Amygdala (tissue), 56 donors: ENCODE measurements around the gene PVALB.
"Not testable (repeated sequence)": the region's sequence is repeated elsewhere in the genome, so short reads cannot be mapped to it uniquely, and the experiment has no call there.

Experiments used
- DNase-seq, 56 donors: peaks; one replicate each; lab custom pipeline; 2025; lab: John Stamatoyannopoulos, UW

PVALB gene

DNA sequence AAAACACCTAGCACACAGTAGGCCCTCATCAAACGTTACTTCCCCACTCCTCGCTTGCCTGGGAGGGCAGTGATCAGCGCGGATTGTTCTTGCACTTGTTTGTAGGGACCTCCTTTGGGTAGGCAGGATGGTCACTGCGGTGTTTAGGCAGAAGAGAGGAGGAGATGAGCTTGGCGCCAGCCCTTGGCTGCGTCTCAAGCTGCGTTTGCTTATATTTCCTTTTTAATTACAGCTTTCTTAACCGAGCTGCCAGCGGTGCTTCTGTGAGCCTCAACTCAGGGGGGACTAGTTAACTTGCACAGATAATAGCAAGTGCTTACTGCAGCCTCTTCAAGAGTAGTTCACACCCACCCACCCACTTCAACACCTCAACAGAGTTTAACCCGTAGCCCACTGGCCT is 56.0 kb downstream of the PVALB start:
- no peak for DNase-seq

- no peak for DNase-seq
Observed at GRCh38 chr22:36759481-36760159, 57.2 kb downstream of the PVALB start.

GRCh38 chr22:36758792-36759271 is 58.0 kb downstream of the PVALB start:
- no peak for DNase-seq

DNA sequence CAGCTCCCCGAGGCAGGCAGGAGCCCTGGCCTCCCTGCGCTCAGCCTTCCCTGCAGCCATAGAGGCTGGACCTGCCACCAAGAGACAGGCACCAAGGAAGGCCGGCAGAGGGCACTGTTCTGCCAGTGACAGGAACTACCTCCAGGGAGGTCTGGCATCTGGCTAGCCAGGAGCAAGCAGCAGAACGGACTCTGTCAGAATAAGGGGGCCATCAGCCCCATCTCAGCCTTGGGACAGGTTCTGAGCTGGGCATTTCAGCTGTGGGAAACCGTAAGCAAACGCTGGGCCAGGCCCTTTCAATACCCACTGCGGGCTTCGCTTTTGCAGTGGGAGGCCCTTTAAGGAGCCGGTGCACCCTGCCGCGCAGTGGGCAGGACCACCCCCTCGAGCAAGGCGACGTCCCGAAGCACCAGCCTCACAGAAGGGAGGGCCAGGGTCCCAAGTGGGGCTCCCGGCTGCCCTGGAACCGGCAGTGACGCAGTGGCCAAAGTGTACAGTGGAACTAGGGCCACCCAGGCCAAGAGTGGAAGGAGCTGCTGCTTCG is 59.1 kb downstream of the PVALB start:
- peak in 51 of 56 donors; percentile 6 to 82 (median 46) for DNase-seq

DNA sequence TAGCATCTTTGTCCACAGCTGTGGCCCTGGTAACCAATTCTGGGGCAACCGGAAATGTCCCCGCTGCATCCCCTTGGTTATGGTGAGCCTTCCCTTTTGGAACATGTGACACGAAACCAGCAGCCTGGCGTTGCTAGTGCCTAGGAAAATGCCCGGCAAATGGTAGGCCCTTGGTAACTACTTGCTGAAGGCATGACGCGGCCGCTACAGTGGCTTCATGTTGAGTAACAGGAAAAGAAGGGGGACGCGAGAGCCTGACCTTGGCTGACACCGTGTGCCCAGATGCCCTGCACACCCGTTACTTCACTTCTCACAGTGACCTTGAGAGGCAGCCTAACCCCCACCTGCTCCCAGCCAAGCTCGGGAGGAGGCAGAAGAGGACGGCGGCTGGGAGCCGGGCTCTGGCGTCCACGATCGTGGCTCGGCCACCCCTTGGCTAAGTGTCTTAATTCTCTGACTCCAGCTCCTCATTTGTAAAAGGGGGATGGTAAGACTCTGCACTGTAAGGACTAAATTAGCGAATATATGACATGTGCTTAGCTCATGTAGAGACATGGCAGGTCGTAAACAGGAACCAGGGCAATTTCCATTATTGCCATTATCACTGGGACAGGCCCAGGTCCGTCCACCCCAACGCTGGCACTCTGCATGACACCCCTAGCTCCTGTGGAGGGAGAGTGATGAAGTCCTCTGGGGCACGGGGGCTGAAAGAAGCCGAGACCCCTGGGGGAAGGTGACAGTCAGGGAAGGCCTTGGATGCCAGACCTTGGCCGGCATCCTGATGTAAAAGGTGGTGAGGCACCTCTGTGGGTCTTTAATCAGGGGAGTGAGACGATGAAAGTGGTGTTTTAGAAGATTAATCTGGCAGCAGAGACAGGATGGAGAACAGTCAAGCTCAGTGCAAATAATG is 59.8 kb downstream of the PVALB start:
- DNase-seq: no peak

DNA sequence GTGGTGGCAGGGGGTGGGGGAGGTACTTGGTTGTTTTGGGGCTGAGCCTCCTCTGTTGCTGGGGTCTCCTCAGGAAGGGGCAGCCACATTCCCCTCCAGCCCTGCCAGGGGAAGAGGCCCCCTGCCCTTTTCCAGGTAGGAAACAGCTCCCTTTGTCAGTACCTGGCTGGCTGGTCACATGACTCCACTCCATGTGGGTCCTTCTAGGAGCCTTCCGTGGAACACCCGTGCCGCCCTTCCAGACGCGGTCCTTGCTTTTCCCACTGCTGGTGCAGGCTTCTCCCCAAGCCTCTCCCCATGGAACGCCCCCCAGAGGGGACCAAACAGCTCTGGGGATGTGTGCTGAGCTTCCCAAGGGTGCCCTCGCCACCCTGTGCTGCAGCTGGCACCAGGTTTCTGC is 60.8 kb downstream of the PVALB start:
- no peak for DNase-seq

DNA sequence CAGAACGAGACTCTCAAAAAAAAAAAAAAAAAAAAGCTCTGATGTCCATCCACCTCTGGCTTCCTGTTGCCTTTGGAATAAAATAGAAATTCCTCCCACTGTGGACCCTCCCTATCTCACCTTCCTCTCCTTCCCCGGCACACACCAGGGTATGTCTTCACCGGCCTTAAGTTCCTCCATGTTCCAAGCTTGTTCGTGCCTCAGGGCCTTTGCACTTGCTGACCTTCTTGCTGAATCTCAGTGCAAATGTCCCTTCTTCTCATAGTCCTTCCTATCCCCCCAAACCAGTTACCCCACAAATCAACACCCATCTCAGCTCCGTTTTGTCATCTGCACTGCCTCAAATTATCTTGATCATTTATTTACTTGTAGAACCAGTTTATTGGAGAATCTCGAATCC is 61.5 kb downstream of the PVALB start:
- DNase-seq: no peak

DNA sequence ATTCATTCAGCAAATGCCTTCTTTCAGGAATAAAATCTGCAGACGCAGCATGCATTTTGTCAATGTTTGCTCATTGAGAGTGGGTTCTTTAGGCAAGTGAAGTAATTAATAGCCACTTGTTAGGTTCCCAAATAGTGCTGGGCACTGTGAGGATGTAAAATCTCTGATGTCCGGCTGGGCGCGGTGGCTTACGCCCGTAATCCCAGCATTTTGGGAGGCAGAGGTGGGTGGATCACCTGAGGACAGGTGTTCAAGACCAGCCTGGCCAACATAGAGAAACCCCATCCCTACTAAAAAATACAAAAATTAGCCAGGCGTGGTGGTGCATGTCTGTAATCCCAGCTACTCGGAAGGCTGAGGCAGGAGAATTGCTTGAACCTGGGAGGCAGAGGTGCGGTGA is 62.0 kb downstream of the PVALB start:
- DNase-seq: not testable (repeated sequence)

DNA sequence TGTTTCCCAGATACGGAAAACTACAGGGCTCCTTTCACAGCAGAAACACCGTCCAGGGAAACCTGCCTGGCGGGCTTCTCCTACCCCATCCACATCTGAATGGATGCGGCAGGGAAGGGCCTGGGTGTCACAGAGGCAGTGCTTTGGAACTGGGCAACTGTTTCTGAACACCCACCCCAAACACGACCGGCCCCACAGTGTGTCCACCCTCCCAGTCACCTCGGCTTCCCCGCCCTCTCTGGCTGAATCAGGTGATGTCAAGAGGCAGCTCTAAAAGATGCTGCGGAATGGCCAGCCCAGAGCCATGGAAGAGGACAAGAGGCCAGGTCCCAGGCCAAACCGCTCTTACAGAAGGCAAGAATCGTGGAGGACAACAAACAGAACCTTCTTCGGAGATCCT is 62.9 kb downstream of the PVALB start:
- no peak for DNase-seq

DNA sequence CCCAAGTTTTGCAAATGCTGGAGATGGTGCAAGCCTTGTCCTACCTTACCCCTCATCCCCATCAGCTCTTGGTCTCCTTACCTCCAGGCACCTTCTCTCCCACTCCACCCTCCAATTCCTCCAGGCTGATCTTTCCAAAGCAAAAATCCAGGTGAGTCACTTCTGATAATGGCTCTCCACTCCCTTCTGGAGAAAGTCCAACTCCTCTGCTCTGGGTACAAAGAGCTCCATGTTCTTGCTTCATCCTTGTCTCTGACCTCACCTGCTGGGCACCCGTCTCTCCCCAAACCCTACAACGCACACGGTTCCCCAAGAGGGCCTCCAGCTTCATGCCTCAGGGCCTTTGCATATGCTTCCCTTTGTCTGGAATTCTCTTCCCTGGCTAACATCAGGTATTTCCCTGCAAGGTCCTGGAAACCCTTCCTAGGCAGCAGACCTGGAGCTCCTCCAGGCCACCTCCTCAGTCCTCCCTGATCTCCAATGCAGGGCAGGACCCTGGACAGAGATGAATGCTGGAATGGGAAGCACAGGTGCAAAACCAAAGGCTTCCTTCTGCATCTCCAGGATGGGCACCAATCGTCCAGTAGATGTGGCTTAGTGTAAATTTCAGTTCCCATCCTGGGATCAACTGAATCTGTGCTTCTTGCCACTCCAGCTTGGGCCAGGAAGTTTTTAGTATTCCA is 63.6 kb downstream of the PVALB start:
- no peak for DNase-seq
